SK-N-SH treated with all-trans-retinoic acid at 6 μM for 48 hours (cell line): Measurements from ENCODE around the gene USP4.

Experiments used
- ARNTL ChIP-seq: fragments of 450-650 bp; formaldehyde crosslinking; IDR thresholded peaks from 2 replicates; pipeline ENCODE4 v1.5.0; 2020; ENCODE audit warnings: low read depth, mild to moderate bottlenecking, moderate library complexity, borderline replicate concordance
- CSRNP3 ChIP-seq: fragments of 250-450 bp; sonication (Bioruptor Pico); IDR thresholded peaks from 2 replicates; pipeline ENCODE4 v1.5.1; 2021; ENCODE audit warnings: mild to moderate bottlenecking, moderate library complexity
- TCF4 ChIP-seq: fragments of 250-450 bp; sonication (Bioruptor Pico); IDR thresholded peaks from 2 replicates; pipeline ENCODE4 v1.8.0; 2021; ENCODE audit warnings: mild to moderate bottlenecking, moderate library complexity, borderline replicate concordance
- TSHZ2 ChIP-seq: fragments of 250-450 bp; sonication (Bioruptor Pico); IDR thresholded peaks from 2 replicates; pipeline ENCODE4 v1.5.0; 2020; ENCODE audit warnings: mild to moderate bottlenecking, moderate library complexity

GRCh38 chr3:49311283-49311682 is 28.6 kb downstream of the USP4 start:
- TF ChIP-seq TCF4 (no peak), ARNTL (no peak), CSRNP3 (no peak), TSHZ2 (CRISPR knock-in tag) (no peak)
